ENCODE data around the gene MRC1. TPM values are rescaled to one million over a fixed set of nuclear protein-coding genes. Genes with fewer than 3 reads are reported as not detected.
"Not testable (repeated sequence)": the region's sequence is repeated elsewhere in the genome, so short reads cannot be mapped to it uniquely, and the experiment has no call there.

MRC1 gene
- polyA plus RNA-seq, 1 experiment: not detected

GRCh38 chr10:17950726-17951125 lies 141.6 kb downstream of the MRC1 start:
- no peak for TF ChIP-seq CTCF (IDR thresholded peaks at IDR 0.05; ENCODE audit: insufficient read depth, low read depth, low read length)
- Histone ChIP-seq H3K27me3 (ENCODE audit: control insufficient read depth, insufficient read depth, low read length) (no peaks in the 10 kb centered on the region), H3K4me3 (ENCODE audit: low read depth, low read length) (no peak overlapping the region), H3K36me3 (ENCODE audit: control insufficient read depth, insufficient read depth, low read length) (no peaks in the 10 kb centered on the region)
- CTCF ChIA-PET: no interaction called here
- no peak for DNase-seq (ENCODE audit: low read depth)
- POLR2A ChIA-PET: no interaction called here

DNA sequence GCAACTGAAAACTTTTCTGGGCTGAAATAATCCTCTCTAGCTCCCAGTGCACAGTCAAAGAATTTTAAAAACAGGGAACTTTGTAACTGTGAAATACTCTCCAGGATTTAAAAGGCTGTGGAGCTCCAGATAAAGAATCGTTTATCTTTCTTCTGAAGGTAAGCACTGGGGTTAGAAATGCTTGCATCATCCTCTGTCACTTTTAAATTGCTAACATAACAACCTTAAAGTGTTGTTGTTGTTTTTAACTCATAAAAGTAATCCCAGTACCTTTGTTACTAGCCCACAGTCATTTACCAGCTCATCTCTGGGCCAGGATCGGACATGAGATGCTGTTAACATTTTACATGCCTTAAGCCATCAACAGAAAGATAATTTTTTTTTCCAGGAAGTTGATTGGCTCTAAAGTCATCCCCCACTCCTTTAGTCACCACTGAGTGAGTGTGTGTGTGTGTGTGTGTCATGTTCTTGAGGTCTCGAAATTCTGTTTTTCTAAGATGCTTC lies 142.8 kb downstream of the MRC1 start, which contains the start of gene SLC39A12:
Gene SLC39A12, plus strand, starts transcription at position 51 of the 504 bp plus-strand sequence. CDS start 1,359 bp downstream, outside the sequence.
- H3K27me3 ChIP-seq (ENCODE audit: control insufficient read depth, insufficient read depth, low read length): no peaks in the 10 kb centered on the region
- POLR2A ChIA-PET: no interaction called here
- TF ChIP-seq CTCF (IDR thresholded peaks at IDR 0.05; ENCODE audit: insufficient read depth, low read depth, low read length): no peak
- H3K4me3 ChIP-seq (ENCODE audit: low read depth, low read length): no peak within 1 kb of the TSS
- CTCF ChIA-PET: no interaction called here
- no peak for DNase-seq (ENCODE audit: low read depth)
- H3K36me3 ChIP-seq (ENCODE audit: control insufficient read depth, insufficient read depth, low read length): no peaks in the 10 kb centered on the region

GRCh38 chr10:17954372-17954771 lies 145.2 kb downstream of the MRC1 start:
- POLR2A ChIA-PET; DNase-seq (ENCODE audit: low read depth); CTCF ChIA-PET; H3K27me3 ChIP-seq (ENCODE audit: control insufficient read depth, insufficient read depth, low read length); H3K36me3 ChIP-seq (ENCODE audit: control insufficient read depth, insufficient read depth, low read length); H3K4me3 ChIP-seq (ENCODE audit: low read depth, low read length): not testable (repeated sequence)

- Histone ChIP-seq H3K4me3 (ENCODE audit: low read depth, low read length) (no peak overlapping the region), H3K36me3 (ENCODE audit: control insufficient read depth, insufficient read depth, low read length) (no peaks in the 10 kb centered on the region), H3K27me3 (ENCODE audit: control insufficient read depth, insufficient read depth, low read length) (no peaks in the 10 kb centered on the region)
- ChIA-PET CTCF (no interaction called here), POLR2A (no interaction called here)
- no peak for DNase-seq (ENCODE audit: low read depth)
- TF ChIP-seq CTCF (IDR thresholded peaks at IDR 0.05; ENCODE audit: insufficient read depth, low read depth, low read length): no peak
Measured at GRCh38 chr10:17954861-17955260, 145.7 kb downstream of the MRC1 start.

GRCh38 chr10:17958049-17958448 lies 148.9 kb downstream of the MRC1 start:
- CTCF ChIA-PET: no interaction called here
- POLR2A ChIA-PET: no interaction called here
- H3K36me3 ChIP-seq (ENCODE audit: control insufficient read depth, insufficient read depth, low read length): no peaks in the 10 kb centered on the region

More at GRCh38 chr10:17958049-17958448, 148.9 kb downstream of the MRC1 start:
- H3K4me3 ChIP-seq (ENCODE audit: low read depth, low read length): no peak overlapping the region
- DNase-seq (ENCODE audit: low read depth): no peak
- H3K27me3 ChIP-seq (ENCODE audit: control insufficient read depth, insufficient read depth, low read length): no peaks in the 10 kb centered on the region
- TF ChIP-seq CTCF (IDR thresholded peaks at IDR 0.05; ENCODE audit: insufficient read depth, low read depth, low read length): no peak
